ENCODE data around the gene LY86. TPM values are rescaled to one million over a fixed set of nuclear protein-coding genes. Genes with fewer than 3 reads are reported as not detected.

The LY86 gene
- total RNA-seq, 2 donors from 2014 or later = 0.82 to 5.2 TPM

DNA sequence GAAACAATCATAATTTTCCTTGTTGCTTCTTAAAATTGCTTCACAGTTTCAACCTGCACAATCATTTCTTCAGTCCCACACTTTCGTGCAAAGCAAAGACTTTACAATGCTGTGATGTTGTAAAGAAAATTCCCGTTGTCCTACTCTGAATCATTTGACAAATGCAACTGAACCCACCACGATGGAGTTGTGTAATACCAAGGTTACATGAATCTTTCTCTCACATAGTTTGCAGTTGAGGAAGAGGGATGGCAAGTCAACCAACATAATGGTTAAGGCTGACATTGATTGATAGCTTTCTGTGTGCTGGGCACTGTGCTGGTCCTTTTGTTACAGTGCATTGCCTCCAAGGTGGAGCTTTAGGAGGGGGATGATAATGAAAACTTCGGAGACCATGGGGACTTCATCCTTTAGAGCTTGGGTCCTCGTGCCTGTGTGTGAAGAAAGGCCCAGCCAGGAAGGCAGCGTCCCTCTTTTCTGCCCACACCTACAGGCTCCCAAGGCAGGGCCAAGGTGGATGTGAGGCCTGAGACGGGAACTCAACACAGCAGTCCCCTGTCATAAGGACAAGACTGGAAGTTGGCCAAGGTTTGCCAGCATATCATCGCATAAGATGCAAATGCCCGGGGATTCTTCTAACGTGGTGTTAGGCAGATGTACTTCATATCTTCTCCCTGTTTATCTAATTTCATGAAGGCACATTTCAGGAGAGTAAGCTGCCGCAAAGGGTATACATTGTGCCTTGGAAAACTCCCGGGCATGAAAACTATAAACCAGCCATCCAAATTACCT is 96.9 kb downstream of the LY86 start:
- Histone ChIP-seq H3K27me3 (no peaks in the 10 kb centered on the region), H3K4me3 (no peak overlapping the region), H3K36me3 (no peaks in the 10 kb centered on the region), H3K27ac (no peak overlapping the region), H3K4me1 (peaks cover 0 to 38% of the 10 kb centered on the region in 2 donors), H3K9me3 (no peaks in the 10 kb centered on the region)
- TF ChIP-seq, protein P1, sequence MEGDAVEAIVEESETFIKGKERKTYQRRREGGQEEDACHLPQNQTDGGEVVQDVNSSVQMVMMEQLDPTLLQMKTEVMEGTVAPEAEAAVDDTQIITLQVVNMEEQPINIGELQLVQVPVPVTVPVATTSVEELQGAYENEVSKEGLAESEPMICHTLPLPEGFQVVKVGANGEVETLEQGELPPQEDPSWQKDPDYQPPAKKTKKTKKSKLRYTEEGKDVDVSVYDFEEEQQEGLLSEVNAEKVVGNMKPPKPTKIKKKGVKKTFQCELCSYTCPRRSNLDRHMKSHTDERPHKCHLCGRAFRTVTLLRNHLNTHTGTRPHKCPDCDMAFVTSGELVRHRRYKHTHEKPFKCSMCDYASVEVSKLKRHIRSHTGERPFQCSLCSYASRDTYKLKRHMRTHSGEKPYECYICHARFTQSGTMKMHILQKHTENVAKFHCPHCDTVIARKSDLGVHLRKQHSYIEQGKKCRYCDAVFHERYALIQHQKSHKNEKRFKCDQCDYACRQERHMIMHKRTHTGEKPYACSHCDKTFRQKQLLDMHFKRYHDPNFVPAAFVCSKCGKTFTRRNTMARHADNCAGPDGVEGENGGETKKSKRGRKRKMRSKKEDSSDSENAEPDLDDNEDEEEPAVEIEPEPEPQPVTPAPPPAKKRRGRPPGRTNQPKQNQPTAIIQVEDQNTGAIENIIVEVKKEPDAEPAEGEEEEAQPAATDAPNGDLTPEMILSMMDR (IDR thresholded peaks at IDR 0.05) = no peak
- no peak for DNase-seq (ENCODE audit: low spot score)

DNA sequence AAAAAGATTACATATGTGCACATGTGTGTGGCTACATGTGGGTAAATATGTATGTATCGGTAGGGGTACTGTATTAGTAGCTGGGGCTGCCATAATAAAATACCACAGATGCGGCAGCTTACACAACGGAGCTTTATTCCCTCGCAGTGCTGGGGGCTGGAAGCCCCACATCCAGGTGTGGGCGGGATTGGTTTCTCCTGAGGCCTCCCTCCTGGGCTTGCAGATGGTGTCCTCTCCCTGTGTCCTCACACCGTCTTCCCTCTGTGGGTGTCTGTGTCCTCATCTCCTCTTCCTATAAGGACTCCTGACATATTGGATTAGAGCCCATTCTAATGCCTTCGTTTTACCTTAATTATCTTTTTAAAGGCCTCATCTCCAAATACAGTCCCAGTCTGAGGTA is 97.7 kb downstream of the LY86 start:
- no peaks in the 10 kb centered on the region for H3K36me3 ChIP-seq
- no peaks in the 10 kb centered on the region for H3K9me3 ChIP-seq
- peaks cover 0 to 38% of the 10 kb centered on the region in 2 donors for H3K4me1 ChIP-seq
- TF ChIP-seq, protein P1 (IDR thresholded peaks at IDR 0.05) = no peak
- H3K27me3 ChIP-seq = no peaks in the 10 kb centered on the region
- no peak overlapping the region for H3K4me3 ChIP-seq
- H3K27ac ChIP-seq = peak overlapping the region in 1 of 2 donors; percentile 74
- no peak for DNase-seq (ENCODE audit: low spot score)

DNA sequence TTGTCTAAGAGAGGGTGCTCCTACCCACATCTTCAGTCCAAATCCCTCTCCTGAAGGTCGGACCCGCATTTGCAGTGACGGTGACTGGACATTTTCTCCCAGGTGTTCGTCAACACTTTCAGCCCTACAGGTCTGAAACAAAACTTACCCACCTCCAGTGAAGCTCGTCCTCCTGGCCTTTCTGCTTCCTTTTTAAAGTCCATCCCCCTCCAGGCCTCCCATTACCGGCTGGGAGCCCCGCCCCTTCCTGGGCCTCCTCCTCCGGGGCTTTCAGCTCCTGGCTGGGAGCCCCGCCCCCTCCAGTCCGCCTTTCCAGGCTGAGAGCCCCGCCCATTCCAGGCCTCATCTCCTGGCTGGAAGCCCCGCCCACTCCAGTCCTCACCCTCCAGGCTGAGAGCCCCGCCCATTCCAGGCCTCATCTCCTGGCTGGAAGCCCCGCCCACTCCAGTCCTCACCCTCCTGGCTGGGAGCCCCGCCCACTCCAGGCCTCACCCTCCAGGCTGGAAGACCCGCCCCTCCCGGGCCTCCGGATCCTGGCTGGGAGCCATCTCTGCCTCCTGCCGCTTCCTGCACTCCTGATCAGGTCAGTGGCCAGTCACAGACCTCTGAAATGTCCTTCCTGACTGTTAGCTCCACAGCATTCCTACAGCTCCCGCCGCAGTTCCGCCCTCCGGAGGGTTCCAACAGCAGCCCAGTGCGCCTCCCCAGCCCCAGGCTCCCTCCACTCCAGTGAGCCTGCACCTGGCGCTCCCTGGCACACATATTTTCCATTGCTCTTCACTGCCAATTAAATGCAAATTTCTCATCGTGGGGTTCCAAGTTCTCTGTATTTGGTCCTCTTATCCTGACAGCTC is 98.5 kb downstream of the LY86 start:
- H3K4me3 ChIP-seq = peak overlapping the region; percentile 24 to 43
- peaks cover 0 to 38% of the 10 kb centered on the region in 2 donors for H3K4me1 ChIP-seq
- no peaks in the 10 kb centered on the region for H3K27me3 ChIP-seq
- no peaks in the 10 kb centered on the region for H3K36me3 ChIP-seq
- H3K27ac ChIP-seq = peak overlapping the region; percentile 72 to 74
- TF ChIP-seq, protein P1 (IDR thresholded peaks at IDR 0.05) = no peak
- peak; percentile 87 for DNase-seq (ENCODE audit: low spot score)
- no peaks in the 10 kb centered on the region for H3K9me3 ChIP-seq

DNA sequence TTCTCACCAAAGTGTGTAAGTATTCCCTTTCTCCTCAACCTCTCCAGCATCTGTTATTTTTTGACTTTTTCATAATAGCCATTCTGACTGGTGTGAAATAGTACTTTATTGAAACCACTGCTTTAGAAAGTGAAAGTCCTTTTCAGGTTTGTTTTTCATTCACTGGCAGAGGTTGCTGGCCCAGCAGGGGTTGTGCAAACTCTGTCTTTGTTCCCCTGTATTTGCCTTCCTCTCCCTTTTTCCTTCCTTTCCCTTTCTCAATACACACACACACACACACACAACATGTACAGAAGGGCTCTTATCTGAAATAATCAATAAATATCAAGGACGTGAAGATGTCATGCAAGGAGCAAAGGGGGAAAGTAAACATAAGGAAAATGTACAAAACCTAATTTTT is 99.8 kb downstream of the LY86 start:
- Histone ChIP-seq H3K4me1 (peaks cover 0 to 38% of the 10 kb centered on the region in 2 donors), H3K4me3 (no peak overlapping the region), H3K27ac (peak overlapping the region in 1 of 2 donors; percentile 74), H3K36me3 (no peaks in the 10 kb centered on the region), H3K27me3 (no peaks in the 10 kb centered on the region), H3K9me3 (no peaks in the 10 kb centered on the region)
- TF ChIP-seq, protein P1 (IDR thresholded peaks at IDR 0.05) = no peak
- DNase-seq (ENCODE audit: low spot score) = no peak

DNA sequence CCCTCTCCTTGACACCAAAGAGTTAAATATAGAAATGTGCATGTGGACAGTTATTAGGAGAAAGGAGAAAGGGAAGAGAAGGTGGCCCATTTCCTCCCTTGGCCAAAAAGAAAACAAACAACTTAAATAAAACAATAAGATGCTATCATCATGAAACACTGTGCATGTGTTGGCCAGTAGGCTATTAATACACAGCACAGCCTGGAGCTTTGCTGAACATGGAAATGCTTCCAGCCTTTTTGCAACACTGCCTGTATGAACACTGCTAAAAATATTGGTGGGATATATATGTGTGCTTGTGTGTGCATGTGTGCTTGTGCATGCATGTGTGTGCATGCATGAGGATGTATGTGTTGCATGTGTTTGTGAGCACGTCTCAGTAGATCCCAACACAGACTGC is 100.4 kb downstream of the LY86 start:
- peaks cover 0 to 39% of the 10 kb centered on the region in 2 donors for H3K4me1 ChIP-seq
- H3K4me3 ChIP-seq = no peak overlapping the region
- H3K27ac ChIP-seq = peak overlapping the region; percentile 20 to 64
- H3K9me3 ChIP-seq = no peaks in the 10 kb centered on the region
- no peaks in the 10 kb centered on the region for H3K36me3 ChIP-seq
- DNase-seq (ENCODE audit: low spot score) = no peak
- no peaks in the 10 kb centered on the region for H3K27me3 ChIP-seq
- TF ChIP-seq, protein P1 (IDR thresholded peaks at IDR 0.05) = no peak

All from right atrium auricular region (tissue), 2 donors.